Liver (tissue), 9 donors: ENCODE data around the gene NOL11. TPM values are rescaled to one million over a fixed set of nuclear protein-coding genes. Genes with fewer than 3 reads are reported as not detected.
A peak's percentile ranks its signal among the peaks of the same experiment; 100 is the strongest.
"Not testable (repeated sequence)": the region's sequence is repeated elsewhere in the genome, so short reads cannot be mapped to it uniquely, and the experiment has no call there.

Experiments
- DNase-seq: peaks from one replicate; pipeline ENCODE4 v3.0.0-alpha.2; 2017; ENCODE audit warnings: low spot score
- H3K27ac ChIP-seq, 2 donors: one replicate each; pipeline ENCODE4 v1.7.0; 2013; ENCODE audit warnings: inconsistent platforms in 2 of 2, low read length in 2 of 2, control low read depth in 1 of 2, low read depth in 1 of 2, mild to moderate bottlenecking in 1 of 2
- H3K27me3 ChIP-seq, 4 donors: one replicate each; pipeline versions ENCODE4 v1.6.1 to v1.7.0; 2013; ENCODE audit warnings: low read length in 3 of 4, inconsistent platforms in 1 of 4, mild to moderate bottlenecking in 1 of 4, moderate library complexity in 1 of 4; ENCODE audit not compliant: control insufficient read depth in 4 of 4, insufficient read depth in 4 of 4
- H3K36me3 ChIP-seq, 4 donors: one replicate each; pipeline versions ENCODE4 v1.6.1 to v1.7.0; 2013; ENCODE audit warnings: low read length in 3 of 4, mild to moderate bottlenecking in 3 of 4, low read depth in 1 of 4, moderate library complexity in 1 of 4; ENCODE audit not compliant: control insufficient read depth in 4 of 4, insufficient read depth in 3 of 4
- H3K4me1 ChIP-seq, 4 donors: one replicate each; pipeline versions ENCODE4 v1.6.1 to v1.7.0; 2013; ENCODE audit warnings: low read length in 3 of 4, mild to moderate bottlenecking in 3 of 4, moderate library complexity in 1 of 4; ENCODE audit not compliant: control insufficient read depth in 4 of 4, insufficient read depth in 4 of 4
- H3K4me3 ChIP-seq, 3 donors: one replicate each; pipeline versions ENCODE4 v1.6.1 to v1.7.0; 2013; ENCODE audit warnings: low read length in 3 of 3, control low read depth in 1 of 3, low read depth in 1 of 3, mild to moderate bottlenecking in 1 of 3
- H3K9ac ChIP-seq, 2 donors: one replicate each; pipeline ENCODE4 v1.7.0; 2013; ENCODE audit warnings: low read length in 2 of 2, mild to moderate bottlenecking in 2 of 2, moderate library complexity in 2 of 2, control low read depth in 1 of 2, low read depth in 1 of 2
- H3K9me3 ChIP-seq, 4 donors: one replicate each; pipeline versions ENCODE4 v1.6.1 to v1.7.0; 2013; ENCODE audit warnings: low read length in 3 of 4; ENCODE audit not compliant: control insufficient read depth in 4 of 4
- ATF3 ChIP-seq: IDR thresholded peaks from 2 replicates; pipeline ENCODE4 v1.6.1; 2016; ENCODE audit warnings: antibody characterized with exemption
- FOXA2 ChIP-seq: IDR thresholded peaks from 2 replicates; pipeline ENCODE4 v1.6.1; 2016; ENCODE audit warnings: antibody characterized with exemption
- HNF4A ChIP-seq, 2 donors: conservative IDR thresholded peaks; 2 replicates each; pipeline ENCODE4 v1.6.1; 2016; ENCODE audit warnings: antibody characterized with exemption in 2 of 2, mild to moderate bottlenecking in 2 of 2
- HNF4G ChIP-seq: IDR thresholded peaks from 2 replicates; pipeline ENCODE4 v1.6.1; 2016; ENCODE audit warnings: antibody characterized with exemption
- JUND ChIP-seq, 2 donors: IDR thresholded peaks; 2 replicates each; pipeline ENCODE4 v1.6.1; 2016; ENCODE audit warnings: antibody characterized with exemption in 2 of 2
- RAD21 ChIP-seq, 2 donors: IDR thresholded peaks; 2 replicates each; pipeline ENCODE4 v1.6.1; 2016; ENCODE audit warnings: antibody characterized with exemption in 2 of 2, mild to moderate bottlenecking in 2 of 2
- RXRA ChIP-seq, 2 donors: IDR thresholded peaks; 2 replicates each; pipeline ENCODE4 v1.6.1; 2017 to 2018; ENCODE audit warnings: antibody characterized with exemption in 2 of 2, mild to moderate bottlenecking in 1 of 2
- SP1 ChIP-seq: IDR thresholded peaks from 2 replicates; pipeline ENCODE4 v1.6.1; 2018; ENCODE audit warnings: antibody characterized with exemption, mild to moderate bottlenecking
- YY1 ChIP-seq: IDR thresholded peaks from 2 replicates; pipeline ENCODE4 v1.6.1; 2016; ENCODE audit warnings: antibody characterized with exemption, mild to moderate bottlenecking
- ZBTB33 ChIP-seq: IDR thresholded peaks from 2 replicates; pipeline ENCODE4 v1.6.1; 2016; ENCODE audit warnings: antibody characterized with exemption
- WGBS: extraction: QIAGEN DNeasy Blood & Tissue Kit; methylation state at CpG from one replicate; pipeline ENCODE4 v1.1.7; 2013; 5-methylcytosine and 5-hydroxymethylcytosine counted together
- polyA plus RNA-seq, 2 donors: library from polyadenylated mRNA; stranded (reverse) in 1 of 2; unstranded in 1 of 2; fragments of 200-250 nt in 1 of 2; fragments of >200 nt in 1 of 2; fragmentation: Nextera tagmentation in 1 of 2; extraction: Ambion mirVana in 1 of 2; gene quantifications; one replicate each; pipeline versions ENCODE4 v1.2.1 to v1.2.3, GENCODE V29; 2013 to 2015
- total RNA-seq, 2 donors: library from RNA; depleted of rRNA; stranded (reverse); fragments of >200 nt; gene quantifications; one replicate each; pipeline ENCODE4 v1.2.3, GENCODE V29; 2014
- TF ChIP-seq, protein P1 (sequence below): IDR thresholded peaks from 2 replicates; pipeline ENCODE4 v1.6.1; 2016; ENCODE audit warnings: antibody characterized with exemption
- TF ChIP-seq, protein P2 (sequence below): IDR thresholded peaks from 2 replicates; pipeline ENCODE4 v1.6.1; 2016; ENCODE audit warnings: antibody characterized with exemption, mild to moderate bottlenecking
- donor health status: healthy.
- donor health status: healthy.
- donor health status: healthy.
- donor health status: healthy.
- donor health status: healthy.

The NOL11 gene
- total and polyA plus RNA-seq, 4 donors, result 11.8 to 27.2 (median 20.7) TPM

- Histone ChIP-seq H3K27me3 (no peaks in the 10 kb centered on the region), H3K9ac (no peak overlapping the region), H3K9me3 (no peaks in the 10 kb centered on the region), H3K4me3 (no peak overlapping the region), H3K27ac (no peak overlapping the region), H3K4me1 (peaks cover 0 to 12% (median 6%) of the 10 kb centered on the region in 4 donors), H3K36me3 (peaks cover 8 to 62% (median 49%) of the 10 kb centered on the region in 4 donors)
- DNase-seq, result no peak
- no peak for TF ChIP-seq HNF4G
- no peak for TF ChIP-seq ZBTB33
- TF ChIP-seq, protein P1, sequence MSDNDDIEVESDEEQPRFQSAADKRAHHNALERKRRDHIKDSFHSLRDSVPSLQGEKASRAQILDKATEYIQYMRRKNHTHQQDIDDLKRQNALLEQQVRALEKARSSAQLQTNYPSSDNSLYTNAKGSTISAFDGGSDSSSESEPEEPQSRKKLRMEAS, result no peak
- no peak for TF ChIP-seq FOXA2
- no peak for TF ChIP-seq ATF3
- 97% methylated on average over 4 of the region's 4 CpGs for WGBS
Measured at GRCh38 chr17:67725807-67726206, 8.1 kb downstream of the NOL11 start.

DNA sequence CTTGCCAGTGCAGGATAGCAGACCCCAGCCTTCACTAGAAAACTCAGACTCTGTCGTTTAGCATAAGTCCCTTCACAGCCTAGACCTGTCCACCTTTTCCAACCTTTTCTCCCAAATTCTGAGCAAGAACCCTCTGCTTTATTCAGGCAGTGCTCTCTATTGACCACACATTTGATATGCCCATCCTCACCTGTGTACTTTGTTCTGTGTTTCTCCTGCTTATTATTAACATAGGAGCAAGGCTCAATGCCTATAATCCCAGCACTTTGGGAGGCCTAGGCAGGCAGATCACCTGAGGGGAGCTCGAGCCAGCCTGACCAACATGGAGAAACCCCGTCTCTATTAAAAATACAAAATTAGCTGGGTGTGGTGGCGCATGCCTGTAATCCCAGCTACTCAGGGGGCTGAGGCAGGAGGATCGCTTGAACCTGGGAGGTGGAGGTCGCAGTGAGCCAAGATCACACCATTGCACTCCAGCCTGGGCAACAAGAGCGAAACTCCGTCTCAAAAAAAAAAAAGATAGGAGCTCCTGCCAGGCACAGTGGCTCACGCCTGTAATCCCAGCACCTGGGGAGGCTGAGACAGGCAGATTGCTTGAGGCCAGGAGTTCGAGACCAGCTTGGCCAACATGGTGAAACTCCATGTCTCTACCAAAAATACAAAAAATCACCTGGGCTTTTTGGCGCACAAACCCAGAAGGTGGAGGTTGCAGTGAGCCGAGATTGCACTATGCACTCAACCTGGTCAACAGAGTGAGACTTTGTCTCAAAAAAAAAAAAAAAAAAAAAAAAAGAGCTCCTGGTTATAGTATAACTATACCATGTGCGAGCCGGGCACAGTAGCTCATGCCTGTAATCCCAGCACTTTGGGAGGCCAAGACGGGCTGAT, 9.7 kb downstream of the NOL11 start:
- H3K9ac ChIP-seq, DNase-seq, H3K9me3 ChIP-seq, H3K27me3 ChIP-seq, H3K4me3 ChIP-seq: not testable (repeated sequence)
- peaks cover 0 to 12% (median 6%) of the 10 kb centered on the region in 4 donors for H3K4me1 ChIP-seq
- H3K36me3 ChIP-seq, result peaks cover 8 to 57% (median 41%) of the 10 kb centered on the region in 4 donors
- 61% methylated on average over 15 of the region's 15 CpGs for WGBS
- TF ChIP-seq, protein P1, result peak; percentile 35
- TF ChIP-seq JUND (IDR thresholded peaks at IDR 0.05), result peak in 1 of 2 donors; percentile 18
- peak in 1 of 2 donors; percentile 19 for TF ChIP-seq RAD21 (IDR thresholded peaks at IDR 0.05)
- peak; percentile 81 for TF ChIP-seq ZBTB33
- TF ChIP-seq HNF4A (conservative IDR thresholded peaks at IDR 0.05), result peak; percentile 67 to 76
- TF ChIP-seq HNF4G, result peak; percentile 15
- peak; percentile 57 for TF ChIP-seq SP1
- peak; percentile 25 for TF ChIP-seq YY1
- TF ChIP-seq, protein P2, sequence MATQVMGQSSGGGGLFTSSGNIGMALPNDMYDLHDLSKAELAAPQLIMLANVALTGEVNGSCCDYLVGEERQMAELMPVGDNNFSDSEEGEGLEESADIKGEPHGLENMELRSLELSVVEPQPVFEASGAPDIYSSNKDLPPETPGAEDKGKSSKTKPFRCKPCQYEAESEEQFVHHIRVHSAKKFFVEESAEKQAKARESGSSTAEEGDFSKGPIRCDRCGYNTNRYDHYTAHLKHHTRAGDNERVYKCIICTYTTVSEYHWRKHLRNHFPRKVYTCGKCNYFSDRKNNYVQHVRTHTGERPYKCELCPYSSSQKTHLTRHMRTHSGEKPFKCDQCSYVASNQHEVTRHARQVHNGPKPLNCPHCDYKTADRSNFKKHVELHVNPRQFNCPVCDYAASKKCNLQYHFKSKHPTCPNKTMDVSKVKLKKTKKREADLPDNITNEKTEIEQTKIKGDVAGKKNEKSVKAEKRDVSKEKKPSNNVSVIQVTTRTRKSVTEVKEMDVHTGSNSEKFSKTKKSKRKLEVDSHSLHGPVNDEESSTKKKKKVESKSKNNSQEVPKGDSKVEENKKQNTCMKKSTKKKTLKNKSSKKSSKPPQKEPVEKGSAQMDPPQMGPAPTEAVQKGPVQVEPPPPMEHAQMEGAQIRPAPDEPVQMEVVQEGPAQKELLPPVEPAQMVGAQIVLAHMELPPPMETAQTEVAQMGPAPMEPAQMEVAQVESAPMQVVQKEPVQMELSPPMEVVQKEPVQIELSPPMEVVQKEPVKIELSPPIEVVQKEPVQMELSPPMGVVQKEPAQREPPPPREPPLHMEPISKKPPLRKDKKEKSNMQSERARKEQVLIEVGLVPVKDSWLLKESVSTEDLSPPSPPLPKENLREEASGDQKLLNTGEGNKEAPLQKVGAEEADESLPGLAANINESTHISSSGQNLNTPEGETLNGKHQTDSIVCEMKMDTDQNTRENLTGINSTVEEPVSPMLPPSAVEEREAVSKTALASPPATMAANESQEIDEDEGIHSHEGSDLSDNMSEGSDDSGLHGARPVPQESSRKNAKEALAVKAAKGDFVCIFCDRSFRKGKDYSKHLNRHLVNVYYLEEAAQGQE, result peak; percentile 15
- TF ChIP-seq RXRA (IDR thresholded peaks at IDR 0.05), result peak in 1 of 2 donors; percentile 18
- peak overlapping the region; percentile 54 to 64 for H3K27ac ChIP-seq
